Inflammatory macrophage (primary cell): ENCODE results near the gene TBXA2R.
"Not testable (repeated sequence)": the region's sequence is repeated elsewhere in the genome, so short reads cannot be mapped to it uniquely, and the experiment has no call there.

ENCODE experiments used
- DNase-seq, 2 donors: peaks; one replicate each; pipeline ENCODE4 v3.0.0-alpha.2; 2020 to 2022

Gene TBXA2R

GRCh38 chr19:3639479-3639878, 32.8 kb upstream of the TBXA2R start:
- DNase-seq: no peak

- no peak for DNase-seq
Observed at GRCh38 chr19:3638208-3639193, 31.8 kb upstream of the TBXA2R start.

GRCh38 chr19:3637621-3638020, 30.9 kb upstream of the TBXA2R start:
- no peak for DNase-seq

GRCh38 chr19:3636962-3637361, 30.3 kb upstream of the TBXA2R start:
- DNase-seq: no peak

- DNase-seq: no peak
Observed at GRCh38 chr19:3636506-3636905, 29.8 kb upstream of the TBXA2R start.

- no peak for DNase-seq
Observed at GRCh38 chr19:3634496-3635045, 27.9 kb upstream of the TBXA2R start.

GRCh38 chr19:3633559-3633988, 26.9 kb upstream of the TBXA2R start:
- DNase-seq: no peak

GRCh38 chr19:3632739-3633558, 26.3 kb upstream of the TBXA2R start:
- DNase-seq: no peak

GRCh38 chr19:3632098-3632497, 25.4 kb upstream of the TBXA2R start:
- no peak for DNase-seq

GRCh38 chr19:3631053-3631861, 24.6 kb upstream of the TBXA2R start:
- no peak for DNase-seq

- DNase-seq: not testable (repeated sequence)
Observed at GRCh38 chr19:3628766-3629165, 22.1 kb upstream of the TBXA2R start.

- DNase-seq: no peak
Observed at GRCh38 chr19:3627351-3627723, 20.7 kb upstream of the TBXA2R start.

GRCh38 chr19:3626473-3627350, 20.0 kb upstream of the TBXA2R start, which contains the start of gene CACTIN:
Gene CACTIN, minus strand, starts transcription at chr19:3626790. Its CDS starts 28 bp downstream, at chr19:3626762.
- DNase-seq: peak; percentile 99

- no peak for DNase-seq
Observed at GRCh38 chr19:3625996-3626472, 19.4 kb upstream of the TBXA2R start.

- DNase-seq: no peak
Observed at GRCh38 chr19:3623716-3624115, 17.0 kb upstream of the TBXA2R start.

- no peak for DNase-seq
Observed at GRCh38 chr19:3622224-3622623, 15.5 kb upstream of the TBXA2R start.

- DNase-seq: no peak
Observed at GRCh38 chr19:3621689-3622088, 15.0 kb upstream of the TBXA2R start.

- DNase-seq: no peak
Observed at GRCh38 chr19:3620817-3621547, 14.3 kb upstream of the TBXA2R start.

- no peak for DNase-seq
Observed at GRCh38 chr19:3620145-3620816, 13.6 kb upstream of the TBXA2R start.

GRCh38 chr19:3619631-3620012, 12.9 kb upstream of the TBXA2R start:
- DNase-seq: no peak
